ENCODE data around the gene COX20. TPM values are rescaled to one million over a fixed set of nuclear protein-coding genes. Genes with fewer than 3 reads are reported as not detected.

COX20 gene
- total RNA-seq, 1 experiment from 2014 or later = 50.2 TPM

- in situ Hi-C loops (cut with HindIII; ENCODE audit: low pct_unique_long_range_greater_than_20kb, low sequenced_read_pairs) = no loop called here
- no peak for DNase-seq (ENCODE audit: low read depth)
Measured at GRCh38 chr1:244863491-244864252, 28.2 kb downstream of the COX20 start.

DNA sequence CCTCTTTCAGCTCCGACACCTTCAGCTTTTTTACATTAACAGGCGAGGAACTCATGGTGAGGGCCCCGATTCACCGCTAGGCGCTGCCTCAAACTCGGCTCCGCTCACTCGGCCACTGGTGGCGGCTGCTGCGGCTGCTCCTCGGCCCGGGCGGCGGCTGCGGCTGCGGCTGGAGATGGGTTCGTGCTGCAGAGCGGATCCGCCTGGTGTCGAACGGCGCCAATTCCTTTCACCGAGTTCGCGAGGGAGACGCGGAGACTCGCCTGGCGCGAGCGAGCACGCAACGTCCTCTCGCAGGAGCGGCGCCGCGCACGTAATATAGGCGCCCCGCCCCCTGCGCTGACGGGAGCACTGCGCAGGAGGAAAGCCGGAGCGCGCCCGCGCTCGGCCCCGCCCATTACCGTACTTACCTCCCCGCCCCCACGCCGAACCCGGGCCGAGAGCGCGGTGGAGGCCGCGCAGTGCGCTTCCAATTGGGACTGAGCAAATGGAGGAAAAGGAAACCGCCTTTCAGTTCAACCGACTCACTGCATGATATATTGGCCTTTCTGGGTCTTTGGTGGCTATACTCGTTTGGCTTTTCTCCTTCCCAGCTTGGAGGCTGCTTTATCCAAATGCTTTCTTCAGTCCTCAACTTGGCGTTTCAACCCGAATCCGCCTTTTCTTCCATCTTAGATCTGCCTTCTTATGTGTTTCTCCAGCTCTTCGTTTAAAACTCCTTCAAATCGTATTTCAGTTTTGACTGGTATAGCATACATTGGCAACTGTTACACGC lies 29.0 kb downstream of the COX20 start, which contains the start of gene HNRNPU:
TSS of gene HNRNPU (minus strand) at position 291 of the 775 bp plus-strand sequence. CDS start at position 55, 236 bp downstream.
- in situ Hi-C loops (cut with HindIII; ENCODE audit: low pct_unique_long_range_greater_than_20kb, low sequenced_read_pairs) = no loop called here
- peak; percentile 95 for DNase-seq (ENCODE audit: low read depth)

GRCh38 chr1:244865028-244865371 lies 29.5 kb downstream of the COX20 start:
- in situ Hi-C loops (cut with HindIII; ENCODE audit: low pct_unique_long_range_greater_than_20kb, low sequenced_read_pairs) = no loop called here
- DNase-seq (ENCODE audit: low read depth) = no peak

DNA sequence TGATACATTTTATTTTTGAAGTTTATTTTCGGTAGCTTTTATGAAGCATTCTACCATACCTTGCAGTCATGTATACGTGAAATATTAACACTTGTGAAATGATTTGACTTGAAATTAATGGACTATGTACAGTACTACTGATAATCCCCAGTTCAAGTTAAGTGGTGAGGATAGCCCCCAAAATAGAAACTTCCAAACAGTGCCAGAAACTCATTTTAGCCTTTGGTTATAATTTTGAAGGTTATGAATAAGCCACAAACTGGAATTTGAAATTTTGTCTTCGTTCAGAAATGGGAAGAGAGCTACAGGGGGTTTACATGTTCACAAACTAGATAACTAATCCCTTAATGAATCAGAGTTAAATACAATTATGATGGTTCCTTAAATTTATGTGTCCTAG lies 30.4 kb downstream of the COX20 start:
- DNase-seq (ENCODE audit: low read depth) = no peak
- in situ Hi-C loops (cut with HindIII; ENCODE audit: low pct_unique_long_range_greater_than_20kb, low sequenced_read_pairs) = no loop called here

- no peak for DNase-seq (ENCODE audit: low read depth)
- in situ Hi-C loops (cut with HindIII; ENCODE audit: low pct_unique_long_range_greater_than_20kb, low sequenced_read_pairs) = no loop called here
Measured at GRCh38 chr1:244866355-244866754, 30.9 kb downstream of the COX20 start.

DNA sequence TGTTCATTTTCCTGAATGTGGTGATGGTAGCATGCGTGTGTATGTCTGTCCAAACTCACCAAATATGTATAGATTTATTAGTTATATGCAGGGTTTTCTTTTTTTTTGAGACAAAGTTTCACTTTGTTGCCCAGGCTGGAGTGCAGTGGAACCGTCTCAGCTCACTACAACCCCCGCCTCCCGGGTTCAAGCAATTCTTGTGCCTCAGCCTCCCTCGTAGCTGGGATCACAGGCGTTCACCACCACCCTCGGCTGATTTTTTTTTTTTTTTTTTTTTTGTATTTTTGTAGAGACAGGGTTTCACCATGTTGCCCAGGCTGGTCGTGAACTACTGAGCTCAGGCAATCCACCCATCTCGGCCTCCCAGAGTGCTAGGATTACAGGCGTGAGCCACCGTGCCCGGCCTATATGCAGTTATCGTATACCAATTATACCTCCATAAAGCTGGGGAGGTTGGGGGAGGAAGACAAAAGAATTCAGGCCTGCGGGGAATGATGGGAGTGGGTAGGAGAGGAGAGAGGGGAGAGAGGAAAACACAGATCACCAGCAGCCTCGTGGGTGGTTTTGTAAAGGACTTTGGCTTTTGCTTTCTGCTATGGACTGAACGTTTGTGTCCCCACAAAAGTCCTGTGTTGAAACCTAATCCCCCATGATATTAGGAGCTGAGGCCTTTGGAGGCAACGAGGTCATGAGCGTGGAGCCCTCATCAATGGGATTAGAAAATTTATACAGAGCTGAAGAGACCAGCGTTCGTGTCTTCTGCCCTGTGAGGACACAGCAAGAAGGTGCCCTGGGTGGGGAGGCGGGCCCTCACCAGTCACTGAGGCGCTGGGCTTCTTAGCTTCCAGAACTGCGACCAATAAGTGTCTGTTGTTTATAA lies 33.3 kb downstream of the COX20 start:
- no peak for DNase-seq (ENCODE audit: low read depth)
- in situ Hi-C loops (cut with HindIII; ENCODE audit: low pct_unique_long_range_greater_than_20kb, low sequenced_read_pairs) = no loop called here

DNA sequence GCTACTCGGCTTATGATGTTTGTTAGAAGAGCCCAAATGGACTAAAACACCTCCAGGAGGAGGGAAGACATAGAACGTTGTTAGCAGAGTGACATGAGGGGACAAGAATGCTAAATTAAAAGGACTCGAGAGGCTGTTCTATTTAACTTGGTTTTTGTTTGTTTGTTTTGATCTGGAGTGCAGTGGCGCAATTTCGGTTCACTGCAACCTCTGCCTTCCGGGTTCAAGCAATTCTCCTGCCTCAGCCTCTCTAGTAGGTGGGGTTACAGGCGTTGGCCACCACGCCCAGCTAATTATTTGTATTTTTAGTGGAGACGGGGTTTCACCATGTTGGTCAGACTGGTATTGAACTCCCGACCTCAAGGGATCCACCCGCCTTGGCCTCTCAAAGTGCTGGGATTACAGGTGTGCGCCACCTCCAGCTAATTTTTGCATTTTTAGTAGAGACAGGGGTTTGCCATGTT lies 33.9 kb downstream of the COX20 start:
- DNase-seq (ENCODE audit: low read depth) = no peak
- in situ Hi-C loops (cut with HindIII; ENCODE audit: low pct_unique_long_range_greater_than_20kb, low sequenced_read_pairs) = no loop called here

GRCh38 chr1:244869950-244870349 lies 34.5 kb downstream of the COX20 start:
- DNase-seq (ENCODE audit: low read depth) = no peak
- in situ Hi-C loops (cut with HindIII; ENCODE audit: low pct_unique_long_range_greater_than_20kb, low sequenced_read_pairs) = no loop called here

DNA sequence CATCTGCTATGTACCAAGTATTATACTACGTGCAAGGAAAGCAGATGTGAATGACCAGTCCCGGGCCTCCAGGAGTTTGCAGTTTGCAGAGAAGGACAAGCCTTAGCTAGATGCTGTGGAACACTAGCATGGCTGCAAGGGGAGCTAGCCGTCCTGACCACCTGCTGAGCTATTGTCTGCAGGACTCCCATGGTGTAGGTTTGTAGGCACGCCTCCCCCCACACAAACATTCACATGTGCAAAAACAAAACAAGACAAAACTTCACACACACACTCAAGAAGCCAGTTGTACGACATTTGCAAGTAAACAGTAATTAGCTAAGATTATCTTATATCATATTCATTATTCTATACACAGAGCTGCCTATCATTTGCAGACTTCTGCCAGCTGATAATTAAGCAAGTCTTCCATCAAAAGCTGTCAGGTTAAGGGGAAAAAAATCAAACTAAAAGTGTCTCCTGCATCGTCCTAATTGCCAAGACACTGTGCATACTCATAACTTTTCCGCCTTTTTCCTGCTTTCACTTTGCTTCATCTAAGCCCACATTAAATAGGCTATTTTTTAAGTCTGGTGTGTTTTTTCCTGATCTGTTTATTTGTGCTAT lies 39.6 kb downstream of the COX20 start:
- in situ Hi-C loops (cut with HindIII; ENCODE audit: low pct_unique_long_range_greater_than_20kb, low sequenced_read_pairs) = no loop called here
- no peak for DNase-seq (ENCODE audit: low read depth)

DNA sequence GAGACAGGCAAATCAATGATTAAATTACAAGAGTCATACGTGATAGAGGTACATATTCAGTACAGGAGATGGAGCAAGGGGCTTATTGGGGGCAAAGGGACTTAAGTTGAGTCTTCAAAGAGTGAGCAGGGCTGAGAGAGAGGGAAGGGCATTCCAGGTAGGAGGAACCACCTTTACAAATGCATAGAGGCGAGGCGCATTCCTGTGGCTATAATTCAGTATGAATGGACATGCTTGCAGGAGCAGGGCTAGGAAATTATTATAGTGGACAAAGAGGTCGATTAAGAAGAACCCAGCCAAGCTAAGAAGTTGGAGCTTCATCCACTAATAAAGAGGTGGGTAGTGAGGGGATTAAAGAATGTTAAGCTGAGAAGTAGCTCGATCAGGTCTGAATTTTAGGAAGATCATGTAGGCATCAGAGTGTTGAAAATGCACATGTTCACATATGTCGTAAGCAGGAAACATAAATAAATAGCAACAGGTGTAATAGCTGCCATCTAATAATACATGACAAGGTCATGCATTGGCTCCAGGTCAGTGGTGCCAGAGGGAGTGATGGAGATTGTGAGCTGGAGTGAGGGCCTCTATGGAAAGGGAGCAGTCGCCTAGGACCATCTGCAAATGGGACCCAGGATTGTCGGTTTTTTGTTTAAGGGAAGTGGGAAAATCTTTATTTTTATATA lies 40.9 kb downstream of the COX20 start:
- no peak for DNase-seq (ENCODE audit: low read depth)
- in situ Hi-C loops (cut with HindIII; ENCODE audit: low pct_unique_long_range_greater_than_20kb, low sequenced_read_pairs) = no loop called here

DNA sequence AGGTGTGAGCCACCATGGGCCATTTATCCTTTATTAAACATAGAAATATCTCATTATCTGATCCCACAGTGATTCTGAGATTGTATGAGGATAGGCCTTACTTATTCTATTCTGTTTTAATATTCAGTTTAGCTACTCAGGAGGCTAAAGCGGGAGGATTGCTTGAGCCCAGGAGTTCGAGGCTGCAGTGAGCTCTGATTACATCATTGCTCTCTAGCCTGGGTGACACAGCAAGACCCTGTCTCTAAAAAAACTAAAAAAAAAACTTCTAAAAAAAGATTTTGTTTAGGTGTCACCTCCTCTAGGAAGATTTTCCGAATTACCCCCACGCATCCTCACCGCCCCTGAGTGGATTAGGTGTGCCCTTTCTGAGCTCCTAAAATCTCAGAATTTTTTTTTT lies 43.2 kb downstream of the COX20 start:
- in situ Hi-C loops (cut with HindIII; ENCODE audit: low pct_unique_long_range_greater_than_20kb, low sequenced_read_pairs) = no loop called here
- DNase-seq (ENCODE audit: low read depth) = no peak

DNA sequence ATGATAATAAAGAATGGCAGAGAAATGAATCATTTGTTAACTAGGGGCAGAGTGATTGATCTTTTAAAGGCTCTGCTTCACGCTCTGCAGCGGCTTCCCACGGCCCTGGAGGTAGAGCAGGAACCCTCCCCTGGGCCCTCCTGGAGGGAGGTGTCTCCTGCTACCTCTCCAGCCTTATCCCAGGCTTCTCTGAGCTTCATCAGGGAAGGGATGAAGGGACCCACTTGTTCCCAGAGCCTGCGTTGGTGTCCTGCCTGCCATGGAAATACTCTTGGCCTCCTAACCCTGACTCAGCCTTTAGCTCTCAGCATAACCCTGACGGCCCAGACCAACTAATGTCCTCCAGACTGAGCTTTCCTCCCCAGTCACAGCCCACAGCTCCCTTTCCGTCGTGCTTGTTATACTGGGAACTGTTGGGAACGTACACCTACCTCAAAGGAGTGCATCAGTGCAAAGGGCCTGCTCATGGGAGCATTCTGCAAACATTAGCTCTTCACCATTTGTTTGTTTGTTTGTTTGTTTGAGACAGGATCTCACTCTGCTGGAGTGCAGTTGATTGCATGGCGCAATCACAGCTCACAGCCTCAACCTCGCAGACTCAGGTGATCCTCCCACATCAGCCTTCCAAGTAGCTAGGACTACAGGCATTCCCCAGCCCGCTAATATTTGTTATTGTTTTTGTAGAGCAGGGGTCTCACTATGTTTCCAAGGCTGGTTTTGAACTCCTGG lies 46.3 kb downstream of the COX20 start:
- in situ Hi-C loops (cut with HindIII; ENCODE audit: low pct_unique_long_range_greater_than_20kb, low sequenced_read_pairs) = no loop called here
- no peak for DNase-seq (ENCODE audit: low read depth)

DNA sequence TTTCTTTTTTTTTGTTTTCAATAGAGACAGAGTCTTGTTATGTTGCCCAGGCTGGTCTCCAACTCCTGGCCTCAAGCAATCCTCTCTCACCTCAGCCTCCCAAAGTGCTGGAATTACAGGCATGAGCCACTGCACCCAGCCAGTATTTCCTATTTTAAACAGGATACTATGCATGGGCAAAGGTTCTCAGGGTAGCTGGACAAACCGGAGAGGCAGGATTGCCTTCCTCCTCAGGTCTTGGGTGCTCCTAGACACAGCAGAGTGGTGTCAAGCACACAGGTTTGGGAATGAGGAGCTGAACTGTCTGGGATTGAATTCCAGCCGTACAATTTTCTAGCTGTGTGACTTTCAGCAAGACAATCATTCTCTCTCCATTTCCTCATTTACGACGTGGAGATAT lies 51.8 kb downstream of the COX20 start:
- in situ Hi-C loops (cut with HindIII; ENCODE audit: low pct_unique_long_range_greater_than_20kb, low sequenced_read_pairs) = no loop called here
- no peak for DNase-seq (ENCODE audit: low read depth)

DNA sequence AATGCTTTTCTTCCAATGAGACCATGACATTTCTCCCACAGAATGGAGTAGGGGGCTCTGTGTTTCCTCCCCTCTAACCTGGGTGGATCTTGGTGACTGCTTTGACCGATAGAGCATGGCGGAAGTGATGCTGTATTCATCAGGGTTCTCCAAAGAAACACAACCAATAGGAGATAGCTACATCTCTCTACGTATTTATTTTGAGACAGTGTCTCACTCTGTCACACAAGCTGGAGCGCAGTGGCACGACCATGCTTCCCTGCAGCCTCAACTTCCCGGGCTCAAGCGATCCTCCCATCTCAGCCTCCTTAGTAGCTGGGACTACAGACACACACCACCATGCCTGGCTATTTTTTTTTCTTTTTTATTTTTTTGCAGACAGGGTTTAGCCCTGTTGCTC lies 58.4 kb downstream of the COX20 start:
- no peak for DNase-seq (ENCODE audit: low read depth)
- in situ Hi-C loops (cut with HindIII; ENCODE audit: low pct_unique_long_range_greater_than_20kb, low sequenced_read_pairs) = no loop called here
